GM10266 (cell line): ENCODE data around the gene KRT85.

ENCODE experiments used
- DNase-seq: peaks from one replicate; pipeline ENCODE4 v3.0.0; 2012; ENCODE audit errors: extremely low spot score
- TF ChIP-seq, protein P1 (sequence below): IDR thresholded peaks from 2 replicates; pipeline ENCODE4 v1.5.1; 2012; ENCODE audit warnings: mild to moderate bottlenecking, low read depth; ENCODE audit not compliant: control insufficient read depth, insufficient read depth; ENCODE audit errors: missing control alignments

Gene KRT85

GRCh38 chr12:52372216-52373154, 5.2 kb upstream of the KRT85 start:
- TF ChIP-seq, protein P1, sequence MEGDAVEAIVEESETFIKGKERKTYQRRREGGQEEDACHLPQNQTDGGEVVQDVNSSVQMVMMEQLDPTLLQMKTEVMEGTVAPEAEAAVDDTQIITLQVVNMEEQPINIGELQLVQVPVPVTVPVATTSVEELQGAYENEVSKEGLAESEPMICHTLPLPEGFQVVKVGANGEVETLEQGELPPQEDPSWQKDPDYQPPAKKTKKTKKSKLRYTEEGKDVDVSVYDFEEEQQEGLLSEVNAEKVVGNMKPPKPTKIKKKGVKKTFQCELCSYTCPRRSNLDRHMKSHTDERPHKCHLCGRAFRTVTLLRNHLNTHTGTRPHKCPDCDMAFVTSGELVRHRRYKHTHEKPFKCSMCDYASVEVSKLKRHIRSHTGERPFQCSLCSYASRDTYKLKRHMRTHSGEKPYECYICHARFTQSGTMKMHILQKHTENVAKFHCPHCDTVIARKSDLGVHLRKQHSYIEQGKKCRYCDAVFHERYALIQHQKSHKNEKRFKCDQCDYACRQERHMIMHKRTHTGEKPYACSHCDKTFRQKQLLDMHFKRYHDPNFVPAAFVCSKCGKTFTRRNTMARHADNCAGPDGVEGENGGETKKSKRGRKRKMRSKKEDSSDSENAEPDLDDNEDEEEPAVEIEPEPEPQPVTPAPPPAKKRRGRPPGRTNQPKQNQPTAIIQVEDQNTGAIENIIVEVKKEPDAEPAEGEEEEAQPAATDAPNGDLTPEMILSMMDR: peak; percentile 82
- DNase-seq: peak; percentile 80

DNA sequence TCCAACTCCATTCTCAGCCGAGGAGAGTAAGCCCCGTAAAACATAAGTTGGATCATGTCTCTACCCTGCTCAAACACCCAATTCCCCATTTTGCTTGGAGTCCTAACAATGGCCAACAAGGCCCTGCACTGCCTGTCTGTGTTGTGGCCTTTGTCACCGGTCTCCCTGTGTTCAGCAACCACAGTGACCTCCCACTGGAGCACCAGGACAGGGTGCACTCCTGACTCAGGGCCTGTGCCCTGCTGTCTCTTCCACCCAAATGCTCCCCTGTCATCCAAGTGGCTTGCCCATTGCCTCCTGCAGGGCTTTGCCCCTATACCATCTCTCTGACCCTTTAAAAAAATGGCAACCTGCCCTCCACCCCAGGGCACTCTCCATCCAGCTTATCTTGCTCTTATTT, 4.4 kb upstream of the KRT85 start:
- no peak for DNase-seq
- TF ChIP-seq, protein P1: no peak

DNA sequence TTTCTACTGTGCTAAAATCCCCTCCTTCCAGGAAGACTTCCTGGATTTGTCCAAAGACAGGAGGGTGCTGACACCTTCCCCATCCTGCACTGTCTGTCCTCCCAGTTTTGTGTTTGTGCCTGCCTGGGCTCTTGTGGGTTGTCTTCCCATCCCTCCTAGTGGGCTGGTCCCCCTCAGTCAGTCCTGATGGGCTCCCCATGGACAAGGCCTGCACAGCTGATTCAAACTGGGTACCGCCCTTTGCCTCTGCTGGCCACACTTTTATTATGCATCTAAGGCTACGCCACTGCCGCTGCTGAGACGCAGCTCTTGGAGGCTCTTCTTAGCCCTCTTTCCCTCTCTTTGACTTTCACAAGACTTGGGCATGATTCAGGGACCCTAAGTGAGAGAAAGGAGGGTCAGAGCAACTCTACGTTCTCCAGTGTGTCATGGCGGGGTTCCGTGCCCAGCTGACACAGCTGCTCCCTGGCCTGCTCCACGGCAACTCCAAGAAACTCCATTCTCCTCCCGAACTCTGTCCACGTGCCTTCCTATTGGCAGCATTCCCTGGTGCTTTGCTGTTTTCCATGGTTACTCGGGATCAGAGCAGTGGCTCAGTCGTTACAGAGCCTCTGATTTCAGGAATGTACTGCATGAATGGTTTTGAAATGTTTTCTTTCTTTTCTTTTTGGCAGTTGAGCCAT, 3.8 kb upstream of the KRT85 start:
- no peak for DNase-seq
- TF ChIP-seq, protein P1: no peak

GRCh38 chr12:52369809-52370208, 2.5 kb upstream of the KRT85 start:
- DNase-seq: no peak
- TF ChIP-seq, protein P1: no peak

DNA sequence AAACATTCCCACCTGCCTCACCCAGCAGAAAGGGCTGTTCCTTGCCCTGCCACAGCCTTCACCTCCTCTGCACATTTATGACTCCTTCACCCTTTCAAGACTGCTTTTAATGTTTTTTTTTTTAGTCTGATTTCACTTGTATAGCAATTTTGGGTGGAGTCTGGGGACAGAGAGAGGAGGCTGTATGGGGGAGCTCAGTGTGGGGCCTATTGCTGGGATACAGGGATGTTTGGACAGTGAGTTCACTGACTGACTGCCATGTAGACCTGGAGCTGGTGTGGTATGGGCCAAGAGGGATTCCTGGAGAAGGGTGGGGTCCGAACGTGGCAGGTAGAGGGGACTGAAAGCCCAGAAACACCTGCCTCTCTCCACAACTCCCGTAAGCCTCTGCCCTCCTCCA, 1.9 kb upstream of the KRT85 start:
- TF ChIP-seq, protein P1: no peak
- DNase-seq: no peak

DNA sequence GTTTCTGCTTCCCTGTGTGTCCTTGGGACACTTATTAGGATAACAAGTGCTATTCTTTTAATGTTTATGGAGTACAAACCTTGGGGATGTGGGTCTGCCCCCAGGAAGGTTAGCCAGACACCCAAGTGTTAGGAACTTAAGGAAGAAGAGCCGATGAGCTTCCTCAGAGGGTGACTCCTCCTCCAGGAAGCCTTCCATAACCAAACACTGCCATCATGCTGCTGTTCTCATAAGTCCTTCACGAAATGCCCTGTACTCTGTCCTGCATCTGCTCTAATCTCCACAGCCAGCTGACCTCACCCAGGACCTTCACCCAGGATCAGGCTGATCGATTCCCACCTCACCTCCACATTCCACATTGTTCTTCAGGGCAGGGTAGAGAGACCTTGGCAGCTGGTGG, 1.2 kb upstream of the KRT85 start:
- no peak for DNase-seq

More for the DNA sequence above, 1.2 kb upstream of the KRT85 start:
- TF ChIP-seq, protein P1: no peak
